Smooth muscle cell (in vitro differentiated cells): ENCODE results near the gene SLC5A9. TPM values are rescaled to one million over a fixed set of nuclear protein-coding genes. Genes with fewer than 3 reads are reported as not detected.

Experiments used
- DNase-seq: peaks from one replicate; lab custom pipeline; 2025; ENCODE audit not compliant: unreplicated experiment; lab: John Stamatoyannopoulos, UW
- H2AFZ ChIP-seq: fragments of 200-600 bp; sonication (generic); 2 replicates; pipeline ENCODE4 v1.6.0; 2016; ENCODE audit warnings: antibody characterized with exemption, low read depth, mild to moderate bottlenecking
- H3F3A ChIP-seq: fragments of 200-600 bp; sonication (generic); 2 replicates; pipeline ENCODE4 v1.6.0; 2017; ENCODE audit warnings: antibody characterized with exemption, low read depth
- H3K27ac ChIP-seq: fragments of 200-600 bp; sonication (generic); 2 replicates; pipeline ENCODE4 v1.5.1; 2016; ENCODE audit warnings: low read depth, mild to moderate bottlenecking
- H3K27me3 ChIP-seq: fragments of 200-600 bp; sonication (generic); 2 replicates; pipeline ENCODE4 v1.6.1; 2016; ENCODE audit warnings: low read depth, mild to moderate bottlenecking
- H3K36me3 ChIP-seq: fragments of 200-600 bp; sonication (generic); 2 replicates; pipeline ENCODE4 v1.5.1; 2016; ENCODE audit warnings: low read depth
- H3K4me1 ChIP-seq: fragments of 200-600 bp; sonication (generic); 2 replicates; pipeline ENCODE4 v1.5.1; 2016; ENCODE audit warnings: low read depth
- H3K4me2 ChIP-seq: fragments of 200-600 bp; sonication (generic); 2 replicates; pipeline ENCODE4 v1.6.0; 2016; ENCODE audit warnings: mild to moderate bottlenecking
- H3K4me3 ChIP-seq: fragments of 200-600 bp; sonication (generic); 2 replicates; pipeline ENCODE4 v1.5.1; 2016; ENCODE audit warnings: mild to moderate bottlenecking
- H3K79me2 ChIP-seq: fragments of 200-600 bp; sonication (generic); 2 replicates; pipeline ENCODE4 v1.6.0; 2016; ENCODE audit warnings: low read depth, mild to moderate bottlenecking
- H3K9ac ChIP-seq: fragments of 200-600 bp; sonication (generic); 2 replicates; pipeline ENCODE4 v1.6.0; 2016; ENCODE audit warnings: low read depth
- H3K9me3 ChIP-seq: fragments of 200-600 bp; sonication (generic); replicated peaks from 2 replicates; pipeline ENCODE4 v1.5.1; 2016; ENCODE audit warnings: low read depth
- H4K20me1 ChIP-seq: fragments of 200-600 bp; sonication (generic); 2 replicates; pipeline ENCODE4 v1.6.0; 2016; ENCODE audit warnings: low read depth
- WGBS: methylation state at CpG from one replicate; pipeline ENCODE4 v1.1.7; 2016; ENCODE audit warnings: low lambda C conversion rate; 5-methylcytosine and 5-hydroxymethylcytosine counted together
- polyA plus RNA-seq: library from polyadenylated mRNA; unstranded; fragments of >200 nt; fragmentation: Nextera tagmentation; extraction: Ambion mirVana; gene quantifications from 2 replicates; pipeline ENCODE4 v1.2.1, GENCODE V29; 2016
- total RNA-seq: library from RNA; depleted of rRNA; stranded (reverse); fragments of >200 nt; gene quantifications from 2 replicates; pipeline ENCODE4 v1.2.3, GENCODE V29; 2014
- TF ChIP-seq, protein P1 (sequence below): fragments of 200-600 bp; sonication (generic); IDR thresholded peaks from 2 replicates; pipeline ENCODE4 v1.5.1; 2017; ENCODE audit warnings: borderline replicate concordance, mild to moderate bottlenecking, antibody characterized with exemption; ENCODE audit not compliant: insufficient read depth, poor library complexity, severe bottlenecking

SLC5A9 gene
- total and polyA plus RNA-seq, 2 experiments from 2014 or later: 0.09 TPM; not detected in 1

DNA sequence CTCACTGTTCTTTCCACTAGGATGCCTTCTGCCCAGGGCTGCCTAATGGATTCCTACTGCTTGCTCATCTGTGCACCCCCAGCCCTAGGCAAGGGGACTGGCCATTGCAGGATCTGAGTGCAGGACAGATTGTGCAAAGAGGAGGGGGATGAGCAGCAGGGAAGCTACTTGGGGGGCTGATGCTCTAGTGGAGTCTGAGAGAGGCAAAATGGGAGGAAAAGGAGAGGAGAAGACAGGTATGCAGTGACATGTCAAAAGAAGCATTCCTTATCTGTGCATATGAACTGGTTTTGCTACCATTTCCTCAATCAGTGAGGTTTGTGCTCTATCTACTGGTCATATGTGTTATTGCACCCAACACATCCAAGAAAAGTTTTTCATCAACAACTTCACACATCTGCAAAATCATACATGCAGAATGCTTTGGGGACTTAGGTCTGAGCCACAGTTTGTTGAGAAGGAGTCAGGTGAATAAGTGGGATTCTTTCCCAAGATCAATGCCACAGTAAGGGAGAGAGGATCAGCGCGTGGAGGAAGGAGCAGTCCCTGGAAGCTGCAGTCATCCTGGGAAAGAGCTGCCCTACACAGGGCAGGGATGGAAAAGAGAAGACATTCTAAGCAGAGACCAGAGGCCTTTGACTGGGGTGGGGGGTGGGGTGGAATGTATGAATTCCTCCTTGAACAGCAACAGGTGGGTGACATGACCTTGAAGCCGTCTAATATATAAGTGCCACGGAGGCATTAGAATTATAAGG is 14.4 kb downstream of the SLC5A9 start:
- no peaks in the 10 kb centered on the region for H3K27me3 ChIP-seq
- H3K4me3 ChIP-seq: no peak overlapping the region
- TF ChIP-seq, protein P1, sequence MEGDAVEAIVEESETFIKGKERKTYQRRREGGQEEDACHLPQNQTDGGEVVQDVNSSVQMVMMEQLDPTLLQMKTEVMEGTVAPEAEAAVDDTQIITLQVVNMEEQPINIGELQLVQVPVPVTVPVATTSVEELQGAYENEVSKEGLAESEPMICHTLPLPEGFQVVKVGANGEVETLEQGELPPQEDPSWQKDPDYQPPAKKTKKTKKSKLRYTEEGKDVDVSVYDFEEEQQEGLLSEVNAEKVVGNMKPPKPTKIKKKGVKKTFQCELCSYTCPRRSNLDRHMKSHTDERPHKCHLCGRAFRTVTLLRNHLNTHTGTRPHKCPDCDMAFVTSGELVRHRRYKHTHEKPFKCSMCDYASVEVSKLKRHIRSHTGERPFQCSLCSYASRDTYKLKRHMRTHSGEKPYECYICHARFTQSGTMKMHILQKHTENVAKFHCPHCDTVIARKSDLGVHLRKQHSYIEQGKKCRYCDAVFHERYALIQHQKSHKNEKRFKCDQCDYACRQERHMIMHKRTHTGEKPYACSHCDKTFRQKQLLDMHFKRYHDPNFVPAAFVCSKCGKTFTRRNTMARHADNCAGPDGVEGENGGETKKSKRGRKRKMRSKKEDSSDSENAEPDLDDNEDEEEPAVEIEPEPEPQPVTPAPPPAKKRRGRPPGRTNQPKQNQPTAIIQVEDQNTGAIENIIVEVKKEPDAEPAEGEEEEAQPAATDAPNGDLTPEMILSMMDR: peak; percentile 50
- H3K27ac ChIP-seq: no peak overlapping the region
- no peaks in the 10 kb centered on the region for H3K36me3 ChIP-seq
- H2AFZ ChIP-seq: no peak overlapping the region
- H3K9ac ChIP-seq: no peak overlapping the region
- H3F3A ChIP-seq: no peaks in the 10 kb centered on the region
- H3K4me2 ChIP-seq: no peak overlapping the region
- no peaks in the 10 kb centered on the region for H3K4me1 ChIP-seq
- DNase-seq: no peak
- WGBS: 81% methylated on average over 4 of the region's 4 CpGs
- no peaks in the 10 kb centered on the region for H4K20me1 ChIP-seq
- H3K9me3 ChIP-seq: no peaks in the 10 kb centered on the region
- H3K79me2 ChIP-seq: no peaks in the 10 kb centered on the region

DNA sequence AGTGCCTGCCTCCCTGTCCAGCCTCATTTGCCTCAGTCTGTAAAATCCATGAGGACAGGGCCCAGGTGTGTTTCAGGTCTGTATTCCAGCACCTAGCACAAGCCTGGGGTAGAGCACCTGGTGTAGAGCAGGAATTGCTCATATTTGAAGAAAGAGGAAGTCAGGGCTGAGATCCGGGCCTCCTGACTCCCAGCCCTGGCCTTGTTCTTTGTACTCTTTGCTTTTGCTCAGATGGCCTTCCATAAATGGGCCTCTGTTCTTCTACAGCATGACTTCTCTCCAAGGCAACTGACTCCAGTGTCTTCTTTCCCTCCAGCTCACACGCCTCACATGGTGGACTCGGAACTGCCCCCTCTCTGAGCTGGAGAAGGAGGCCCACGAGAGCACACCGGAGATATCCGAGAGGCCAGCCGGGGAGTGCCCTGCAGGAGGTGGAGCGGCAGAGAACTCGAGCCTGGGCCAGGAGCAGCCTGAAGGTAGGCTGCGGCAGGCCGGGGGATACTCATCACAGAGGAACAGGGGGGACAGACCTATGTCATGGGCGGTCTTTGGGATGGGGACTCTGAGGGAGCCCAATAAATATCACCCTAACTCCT is 19.7 kb downstream of the SLC5A9 start:
- H3K4me2 ChIP-seq: no peak overlapping the region
- H4K20me1 ChIP-seq: no peaks in the 10 kb centered on the region
- no peak for DNase-seq
- no peaks in the 10 kb centered on the region for H3K4me1 ChIP-seq
- WGBS: 94% methylated on average over 12 of the region's 12 CpGs
- H3K79me2 ChIP-seq: no peaks in the 10 kb centered on the region
- H3K27me3 ChIP-seq: no peaks in the 10 kb centered on the region
- H3K9ac ChIP-seq: no peak overlapping the region
- H3K27ac ChIP-seq: no peak overlapping the region
- TF ChIP-seq, protein P1: no peak
- H3K4me3 ChIP-seq: no peak overlapping the region
- no peaks in the 10 kb centered on the region for H3K9me3 ChIP-seq
- H3K36me3 ChIP-seq: no peaks in the 10 kb centered on the region
- no peaks in the 10 kb centered on the region for H3F3A ChIP-seq
- H2AFZ ChIP-seq: no peak overlapping the region

DNA sequence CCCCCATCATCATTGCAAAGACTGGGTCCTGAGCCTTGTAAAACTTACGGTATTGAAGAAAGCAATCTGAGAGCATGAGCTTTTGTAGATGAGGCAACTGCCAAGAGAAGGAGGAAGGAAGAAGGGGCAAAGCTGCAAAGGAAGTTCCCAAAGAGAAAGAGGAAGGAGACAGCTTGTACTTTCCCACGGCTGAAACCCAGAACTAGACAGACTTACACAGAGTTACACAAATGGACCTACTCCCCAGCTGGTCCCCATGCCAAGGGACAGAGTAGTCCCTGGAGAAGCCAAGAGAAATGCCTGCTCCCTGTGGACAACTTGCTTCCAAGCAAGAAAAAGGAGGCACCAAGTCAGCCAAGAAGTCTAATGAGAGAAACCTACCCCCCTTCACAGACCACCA is 22.6 kb downstream of the SLC5A9 start:
- DNase-seq: no peak
- H3K9me3 ChIP-seq: no peaks in the 10 kb centered on the region
- no peaks in the 10 kb centered on the region for H3F3A ChIP-seq
- no peak overlapping the region for H3K9ac ChIP-seq
- H3K4me3 ChIP-seq: no peak overlapping the region
- no peaks in the 10 kb centered on the region for H3K4me1 ChIP-seq
- no peak overlapping the region for H3K27ac ChIP-seq
- TF ChIP-seq, protein P1: no peak
- no peaks in the 10 kb centered on the region for H4K20me1 ChIP-seq
- WGBS: 91% methylated on average over 2 of the region's 2 CpGs
- no peaks in the 10 kb centered on the region for H3K36me3 ChIP-seq
- H3K79me2 ChIP-seq: no peaks in the 10 kb centered on the region
- no peak overlapping the region for H2AFZ ChIP-seq
- no peak overlapping the region for H3K4me2 ChIP-seq
- H3K27me3 ChIP-seq: no peaks in the 10 kb centered on the region
